DOHH2 (cell line): Measurements from ENCODE around the gene UNC5A.

Experiments used
- EZH2phosphoT487 ChIP-seq: fragments of 200-600 bp; sonication (generic); IDR thresholded peaks from 2 replicates; pipeline ENCODE4 v1.6.1; 2017; ENCODE audit warnings: borderline replicate concordance, mild to moderate bottlenecking, antibody characterized with exemption, low read length, moderate library complexity, mixed read lengths
- TF ChIP-seq, protein P1 (sequence below): fragments of 200-600 bp; sonication (generic); IDR thresholded peaks from one replicate; pipeline ENCODE4 v1.5.1; 2014; ENCODE audit warnings: antibody characterized with exemption, mild to moderate bottlenecking, low read depth, low read length; ENCODE audit not compliant: poor library complexity, severe bottlenecking

- TF ChIP-seq, protein P1, sequence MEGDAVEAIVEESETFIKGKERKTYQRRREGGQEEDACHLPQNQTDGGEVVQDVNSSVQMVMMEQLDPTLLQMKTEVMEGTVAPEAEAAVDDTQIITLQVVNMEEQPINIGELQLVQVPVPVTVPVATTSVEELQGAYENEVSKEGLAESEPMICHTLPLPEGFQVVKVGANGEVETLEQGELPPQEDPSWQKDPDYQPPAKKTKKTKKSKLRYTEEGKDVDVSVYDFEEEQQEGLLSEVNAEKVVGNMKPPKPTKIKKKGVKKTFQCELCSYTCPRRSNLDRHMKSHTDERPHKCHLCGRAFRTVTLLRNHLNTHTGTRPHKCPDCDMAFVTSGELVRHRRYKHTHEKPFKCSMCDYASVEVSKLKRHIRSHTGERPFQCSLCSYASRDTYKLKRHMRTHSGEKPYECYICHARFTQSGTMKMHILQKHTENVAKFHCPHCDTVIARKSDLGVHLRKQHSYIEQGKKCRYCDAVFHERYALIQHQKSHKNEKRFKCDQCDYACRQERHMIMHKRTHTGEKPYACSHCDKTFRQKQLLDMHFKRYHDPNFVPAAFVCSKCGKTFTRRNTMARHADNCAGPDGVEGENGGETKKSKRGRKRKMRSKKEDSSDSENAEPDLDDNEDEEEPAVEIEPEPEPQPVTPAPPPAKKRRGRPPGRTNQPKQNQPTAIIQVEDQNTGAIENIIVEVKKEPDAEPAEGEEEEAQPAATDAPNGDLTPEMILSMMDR, result no peak
- TF ChIP-seq EZH2phosphoT487, result no peak
Measured at GRCh38 chr5:176850371-176851245, 40.2 kb downstream of the UNC5A start.
